ENCODE data around the gene TPCN2.

DNA sequence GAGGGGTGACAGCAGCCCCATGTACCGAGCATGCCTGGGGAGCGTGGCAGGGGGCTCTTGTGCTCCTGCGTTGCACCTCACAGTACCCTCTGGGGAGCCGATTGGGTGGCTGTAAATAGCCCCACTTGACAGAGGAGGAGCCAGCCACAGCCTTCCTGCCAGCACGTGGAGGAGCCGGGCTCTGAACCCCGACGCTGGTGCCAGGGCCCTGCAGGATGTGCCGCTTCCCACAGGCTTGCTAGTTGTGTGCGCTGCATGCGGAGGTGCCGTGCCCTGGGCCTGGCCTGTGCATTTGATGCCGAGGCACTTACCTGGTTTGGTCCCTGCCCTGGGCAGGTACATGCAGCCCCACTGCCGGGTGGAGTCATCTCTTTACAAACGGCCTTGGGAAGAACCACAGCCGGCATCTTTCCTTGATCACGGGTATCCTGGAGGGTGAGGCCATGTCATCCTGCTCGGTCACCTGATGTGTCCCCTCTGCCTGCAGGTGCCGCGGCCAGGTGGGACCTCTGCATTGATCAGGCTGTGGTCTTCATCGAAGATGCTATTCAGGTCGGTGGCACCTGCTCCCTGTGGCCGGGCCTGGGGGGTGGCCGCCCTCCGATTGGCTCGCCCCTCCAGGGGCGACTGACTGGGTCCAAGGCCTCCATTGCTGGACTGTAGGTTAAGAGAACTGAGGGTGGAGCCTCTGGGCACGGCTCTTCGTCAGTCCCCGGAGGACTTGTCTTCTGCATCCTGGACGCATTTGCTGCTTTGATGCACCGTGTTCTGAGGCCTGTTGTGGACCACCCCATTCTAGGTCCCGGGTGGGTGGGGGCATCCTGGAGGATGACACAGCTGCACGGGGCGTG is 5.0 kb downstream of the TPCN2 start:
- no peak for TF ChIP-seq POLR2A (IDR thresholded peaks at IDR 0.05)
- TF ChIP-seq, protein P1, sequence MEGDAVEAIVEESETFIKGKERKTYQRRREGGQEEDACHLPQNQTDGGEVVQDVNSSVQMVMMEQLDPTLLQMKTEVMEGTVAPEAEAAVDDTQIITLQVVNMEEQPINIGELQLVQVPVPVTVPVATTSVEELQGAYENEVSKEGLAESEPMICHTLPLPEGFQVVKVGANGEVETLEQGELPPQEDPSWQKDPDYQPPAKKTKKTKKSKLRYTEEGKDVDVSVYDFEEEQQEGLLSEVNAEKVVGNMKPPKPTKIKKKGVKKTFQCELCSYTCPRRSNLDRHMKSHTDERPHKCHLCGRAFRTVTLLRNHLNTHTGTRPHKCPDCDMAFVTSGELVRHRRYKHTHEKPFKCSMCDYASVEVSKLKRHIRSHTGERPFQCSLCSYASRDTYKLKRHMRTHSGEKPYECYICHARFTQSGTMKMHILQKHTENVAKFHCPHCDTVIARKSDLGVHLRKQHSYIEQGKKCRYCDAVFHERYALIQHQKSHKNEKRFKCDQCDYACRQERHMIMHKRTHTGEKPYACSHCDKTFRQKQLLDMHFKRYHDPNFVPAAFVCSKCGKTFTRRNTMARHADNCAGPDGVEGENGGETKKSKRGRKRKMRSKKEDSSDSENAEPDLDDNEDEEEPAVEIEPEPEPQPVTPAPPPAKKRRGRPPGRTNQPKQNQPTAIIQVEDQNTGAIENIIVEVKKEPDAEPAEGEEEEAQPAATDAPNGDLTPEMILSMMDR (IDR thresholded peaks at IDR 0.05): no peak
